ENCODE measurements around the gene MEF2D.

MEF2D gene

DNA sequence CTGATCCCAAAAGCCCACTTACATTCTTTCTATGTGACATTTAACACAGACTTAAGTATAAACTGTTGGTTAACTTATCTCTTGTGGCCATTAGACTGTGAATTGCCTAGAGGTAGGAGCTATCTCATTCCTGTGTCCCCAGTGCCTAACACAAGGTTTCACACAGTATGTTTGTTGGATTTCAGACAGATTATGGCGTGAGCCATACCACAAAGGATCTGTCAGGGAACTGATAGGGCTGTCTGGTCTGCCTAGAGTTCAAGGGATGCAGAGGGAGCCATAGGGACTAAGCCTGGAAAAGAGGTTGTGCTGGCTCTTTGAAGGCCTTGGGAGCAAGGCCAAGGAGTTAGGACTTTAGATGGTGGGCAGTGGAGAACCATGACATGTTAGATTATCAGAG, 40.0 kb downstream of the MEF2D start:
- TF ChIP-seq, protein P1, sequence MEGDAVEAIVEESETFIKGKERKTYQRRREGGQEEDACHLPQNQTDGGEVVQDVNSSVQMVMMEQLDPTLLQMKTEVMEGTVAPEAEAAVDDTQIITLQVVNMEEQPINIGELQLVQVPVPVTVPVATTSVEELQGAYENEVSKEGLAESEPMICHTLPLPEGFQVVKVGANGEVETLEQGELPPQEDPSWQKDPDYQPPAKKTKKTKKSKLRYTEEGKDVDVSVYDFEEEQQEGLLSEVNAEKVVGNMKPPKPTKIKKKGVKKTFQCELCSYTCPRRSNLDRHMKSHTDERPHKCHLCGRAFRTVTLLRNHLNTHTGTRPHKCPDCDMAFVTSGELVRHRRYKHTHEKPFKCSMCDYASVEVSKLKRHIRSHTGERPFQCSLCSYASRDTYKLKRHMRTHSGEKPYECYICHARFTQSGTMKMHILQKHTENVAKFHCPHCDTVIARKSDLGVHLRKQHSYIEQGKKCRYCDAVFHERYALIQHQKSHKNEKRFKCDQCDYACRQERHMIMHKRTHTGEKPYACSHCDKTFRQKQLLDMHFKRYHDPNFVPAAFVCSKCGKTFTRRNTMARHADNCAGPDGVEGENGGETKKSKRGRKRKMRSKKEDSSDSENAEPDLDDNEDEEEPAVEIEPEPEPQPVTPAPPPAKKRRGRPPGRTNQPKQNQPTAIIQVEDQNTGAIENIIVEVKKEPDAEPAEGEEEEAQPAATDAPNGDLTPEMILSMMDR (IDR thresholded peaks at IDR 0.05; ENCODE audit: low read length, missing control alignments): no peak
- H3K4me3 ChIP-seq (replicated peaks; ENCODE audit: low read depth, low read length): no peak overlapping the region
- DNase-seq (ENCODE audit: low read depth): no peak

DNA sequence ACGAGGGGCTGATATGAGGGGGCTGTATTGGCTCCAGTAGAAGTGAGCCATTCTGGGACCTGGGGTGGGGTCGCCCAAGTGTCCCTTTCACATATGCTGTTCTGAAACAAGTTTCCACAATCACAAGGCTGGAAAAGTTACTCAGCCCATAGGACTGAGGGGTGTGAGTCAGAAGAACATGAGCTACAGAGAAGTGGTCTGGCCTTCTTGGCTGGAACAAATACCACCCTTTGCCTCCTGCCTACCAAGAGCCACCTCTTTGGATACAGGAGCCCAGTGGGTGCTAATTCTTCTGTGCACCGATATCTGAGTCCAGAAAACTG, 42.4 kb downstream of the MEF2D start:
- TF ChIP-seq, protein P1 (IDR thresholded peaks at IDR 0.05; ENCODE audit: low read length, missing control alignments): no peak
- peak; percentile 39 for DNase-seq (ENCODE audit: low read depth)
- H3K4me3 ChIP-seq (replicated peaks; ENCODE audit: low read depth, low read length): no peak overlapping the region

DNA sequence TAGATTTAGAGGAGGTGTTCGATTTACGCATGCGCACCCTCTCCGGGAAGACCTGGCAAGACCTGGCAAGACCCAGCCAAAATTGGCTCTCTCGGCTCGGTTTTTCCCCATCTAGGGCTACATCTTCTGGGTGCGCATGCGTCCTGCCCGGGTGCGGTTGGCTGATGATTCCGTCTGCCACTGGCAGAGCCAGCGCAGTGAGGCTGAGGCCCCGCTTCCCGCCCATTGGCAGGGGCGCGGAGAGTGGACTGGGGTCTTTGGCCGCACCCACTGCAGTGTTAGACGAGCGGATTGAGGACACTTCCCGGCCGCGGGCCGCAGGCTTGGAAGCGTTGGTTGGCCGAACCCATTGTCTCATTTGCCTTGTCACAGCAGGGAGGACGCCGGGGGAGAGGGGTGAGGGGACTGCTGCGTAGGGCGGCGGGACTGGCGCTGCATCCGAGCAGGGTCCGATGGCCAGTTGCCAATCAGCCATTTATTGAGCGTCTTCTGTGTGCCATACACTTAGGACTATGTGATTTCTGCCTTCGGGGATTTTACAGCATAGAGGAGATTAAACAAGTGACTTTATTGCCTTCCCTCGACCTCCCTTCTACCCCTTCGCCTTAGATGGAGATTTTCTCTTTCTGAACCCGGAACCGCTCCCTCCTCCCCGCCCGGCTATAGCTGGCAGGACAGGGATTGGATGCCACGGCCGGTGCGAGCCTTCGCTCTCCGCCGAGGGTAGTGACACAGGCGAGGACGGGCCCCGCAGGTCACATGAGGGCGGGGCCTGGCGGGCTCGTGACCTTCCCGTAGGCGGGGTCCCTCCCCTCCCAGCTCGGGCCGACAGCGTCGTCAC, 43.7 kb downstream of the MEF2D start:
- TF ChIP-seq, protein P1 (IDR thresholded peaks at IDR 0.05; ENCODE audit: low read length, missing control alignments): no peak
- DNase-seq (ENCODE audit: low read depth): peak; percentile 99
- H3K4me3 ChIP-seq (replicated peaks; ENCODE audit: low read depth, low read length): peak overlapping the region; percentile 62

GRCh38 chr1:156455362-156455761, 45.2 kb downstream of the MEF2D start:
- no peak overlapping the region for H3K4me3 ChIP-seq (replicated peaks; ENCODE audit: low read depth, low read length)
- TF ChIP-seq, protein P1 (IDR thresholded peaks at IDR 0.05; ENCODE audit: low read length, missing control alignments): no peak
- no peak for DNase-seq (ENCODE audit: low read depth)

- TF ChIP-seq, protein P1 (IDR thresholded peaks at IDR 0.05; ENCODE audit: low read length, missing control alignments): no peak
- no peak overlapping the region for H3K4me3 ChIP-seq (replicated peaks; ENCODE audit: low read depth, low read length)
- DNase-seq (ENCODE audit: low read depth): no peak
These were observed 47.7 kb downstream of the MEF2D start for GRCh38 chr1:156452907-156453306.

DNA sequence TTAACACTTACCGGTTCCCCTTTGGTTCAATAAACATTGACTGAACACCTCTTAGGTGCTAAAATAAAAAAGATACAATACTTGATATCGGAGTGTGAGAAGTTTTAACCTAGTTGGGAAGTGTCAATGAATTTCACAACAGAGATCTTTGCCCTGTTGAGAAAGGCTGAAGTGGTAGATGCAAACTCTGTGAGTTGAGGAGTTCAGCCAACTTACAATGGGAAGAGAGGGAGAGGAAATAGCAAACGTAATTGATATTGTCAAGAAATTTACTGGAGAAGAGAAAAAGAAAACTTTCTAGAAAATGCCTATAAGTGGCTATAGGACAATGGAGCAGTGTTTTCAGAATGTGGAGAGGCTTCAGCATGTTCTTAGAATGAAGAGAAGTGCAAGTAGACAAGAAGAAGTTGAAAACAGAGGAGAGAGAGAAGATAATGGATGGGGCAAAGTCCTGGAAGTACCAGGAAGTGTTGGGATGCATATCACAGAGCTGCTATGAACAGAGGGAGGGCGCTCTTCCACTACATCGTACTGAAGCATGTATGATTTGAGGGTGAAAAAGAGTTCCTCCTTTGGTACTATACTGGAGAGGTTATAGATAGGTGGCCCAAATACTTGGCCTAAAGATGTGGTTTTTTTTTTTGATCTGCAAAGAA, 48.9 kb downstream of the MEF2D start:
- no peak overlapping the region for H3K4me3 ChIP-seq (replicated peaks; ENCODE audit: low read depth, low read length)
- TF ChIP-seq, protein P1 (IDR thresholded peaks at IDR 0.05; ENCODE audit: low read length, missing control alignments): no peak
- no peak for DNase-seq (ENCODE audit: low read depth)

Measured in fibroblast of pulmonary artery (primary cell).